Prostate gland (tissue), 2 donors: ENCODE results near the gene IGFBP3.

Experiments used
- CTCF ChIP-seq, 4 experiments: fragments of 200-600 bp in 2 of 4; fragments of 450-650 bp in 2 of 4; sonication (generic) in 2 of 4; IDR thresholded peaks; 1 replicate in 3 of 4; 2 replicates in 1 of 4; pipeline ENCODE4 v1.5.1; 2016 to 2019; ENCODE audit warnings: antibody characterized with exemption in 4 of 4, mild to moderate bottlenecking in 2 of 4, moderate library complexity in 2 of 4
- POLR2A ChIP-seq: fragments of 450-650 bp; IDR thresholded peaks from one replicate; pipeline ENCODE4 v1.6.1; 2016; ENCODE audit warnings: antibody characterized with exemption, mild to moderate bottlenecking
- POLR2AphosphoS5 ChIP-seq: sonication (generic); formaldehyde crosslinking; IDR thresholded peaks from one replicate; pipeline ENCODE4 v1.6.1; 2017; ENCODE audit warnings: antibody characterized with exemption

DNA sequence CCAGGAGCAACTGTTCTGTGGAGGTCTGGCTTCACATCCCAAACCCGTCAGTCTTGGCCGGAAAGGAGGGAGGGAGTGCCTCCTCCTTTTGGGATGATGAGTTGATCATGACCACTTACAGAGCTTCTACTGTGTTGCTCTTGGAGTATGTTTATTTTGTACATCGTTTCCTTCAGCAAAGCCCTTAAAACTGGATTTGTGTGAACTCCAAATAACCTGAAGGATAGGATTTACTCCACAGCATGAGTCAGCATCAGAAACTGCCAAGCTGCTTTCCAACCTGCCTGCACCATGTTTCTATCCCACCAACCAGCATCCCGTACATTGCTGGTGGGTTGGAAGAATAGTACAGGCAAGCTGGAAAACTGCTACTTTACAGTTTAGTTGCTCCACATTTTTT lies 51.6 kb downstream of the IGFBP3 start:
- TF ChIP-seq POLR2AphosphoS5: no peak
- no peak for TF ChIP-seq CTCF (IDR thresholded peaks at IDR 0.05)
- no peak for TF ChIP-seq POLR2A
